Measurements from ENCODE around the gene SHROOM3.

SHROOM3 gene

GRCh38 chr4:76545226-76545884 is 110.3 kb downstream of the SHROOM3 start:
- no peak for DNase-seq

- no peak for DNase-seq
Observed at GRCh38 chr4:76546327-76546726, 111.3 kb downstream of the SHROOM3 start.

GRCh38 chr4:76546759-76547742 is 112.0 kb downstream of the SHROOM3 start:
- no peak for DNase-seq

- no peak for DNase-seq
Observed at GRCh38 chr4:76548704-76549103, 113.7 kb downstream of the SHROOM3 start.

GRCh38 chr4:76549765-76550164 is 114.7 kb downstream of the SHROOM3 start:
- no peak for DNase-seq

GRCh38 chr4:76550966-76551780 is 116.1 kb downstream of the SHROOM3 start:
- no peak for DNase-seq

- DNase-seq: no peak
Observed at GRCh38 chr4:76554630-76555029, 119.6 kb downstream of the SHROOM3 start.

GRCh38 chr4:76556452-76556851 is 121.4 kb downstream of the SHROOM3 start:
- no peak for DNase-seq

GRCh38 chr4:76558396-76559235 is 123.6 kb downstream of the SHROOM3 start:
- DNase-seq: no peak

GRCh38 chr4:76559236-76560071 is 124.4 kb downstream of the SHROOM3 start:
- no peak for DNase-seq

- DNase-seq: no peak
Observed at GRCh38 chr4:76562161-76562560, 127.1 kb downstream of the SHROOM3 start.

GRCh38 chr4:76562836-76563453 is 127.9 kb downstream of the SHROOM3 start:
- no peak for DNase-seq

GRCh38 chr4:76563454-76564122 is 128.6 kb downstream of the SHROOM3 start:
- no peak for DNase-seq

GRCh38 chr4:76564123-76564915 is 129.3 kb downstream of the SHROOM3 start:
- no peak for DNase-seq

GRCh38 chr4:76568262-76568661 is 133.2 kb downstream of the SHROOM3 start:
- no peak for DNase-seq

- no peak for DNase-seq
Observed at GRCh38 chr4:76569225-76569624, 134.2 kb downstream of the SHROOM3 start.

GRCh38 chr4:76569706-76570105 is 134.7 kb downstream of the SHROOM3 start:
- DNase-seq: no peak

GRCh38 chr4:76570141-76570973 is 135.3 kb downstream of the SHROOM3 start:
- no peak for DNase-seq

Measured in activated naive CD4-positive, alpha-beta T cell treated with anti-CD3 and anti-CD28 coated beads, Interleukin-2, amount 50 U/mL, for 16 hours (primary cell).